Measurements from ENCODE around the gene RAVER2. TPM values are rescaled to one million over a fixed set of nuclear protein-coding genes. Genes with fewer than 3 reads are reported as not detected.

RAVER2 gene
- total RNA-seq, 1 experiment from 2014 or later: 15.1 TPM

GRCh38 chr1:64875606-64876005, 130.7 kb downstream of the RAVER2 start:
- Histone ChIP-seq H3K27me3 (ENCODE audit: control insufficient read depth, insufficient read depth, low read length) (no peaks in the 10 kb centered on the region), H3K27ac (ENCODE audit: low read length) (no peak overlapping the region), H3K4me1 (ENCODE audit: control insufficient read depth, insufficient read depth, low read length) (no peaks in the 10 kb centered on the region), H3K36me3 (ENCODE audit: control insufficient read depth, insufficient read depth, low read length) (peaks cover 5% of the 10 kb centered on the region), H3K4me3 (ENCODE audit: low read depth in 2 of 2, low read length in 2 of 2) (no peak overlapping the region), H3K9me3 (ENCODE audit: control insufficient read depth, insufficient read depth, low read depth, low read length) (no peaks in the 10 kb centered on the region)
- intact Hi-C loops (cut with micrococcal nuclease; ENCODE audit: unreplicated experiment): no loop called here
- in situ Hi-C loops (cut with HindIII; ENCODE audit: low pct_unique_long_range_greater_than_20kb, low sequenced_read_pairs): no loop called here
- DNase-seq (ENCODE audit: low read depth, low spot score) (no peak), ATAC-seq (no peak)
- ChIA-PET POLR2A (no interaction called here), CTCF (no interaction called here)
- TF ChIP-seq REST (IDR thresholded peaks at IDR 0.05; ENCODE audit: insufficient read depth in 1 of 2, low read depth in 2 of 2, low read length in 1 of 2): no peak
- BruUV-seq (replicated peaks): no TSS peak

- BruUV-seq (replicated peaks): no TSS peak
These were observed 132.3 kb downstream of the RAVER2 start for GRCh38 chr1:64877151-64877550.

More at GRCh38 chr1:64877151-64877550, 132.3 kb downstream of the RAVER2 start:
- no peaks in the 10 kb centered on the region for H3K9me3 ChIP-seq (ENCODE audit: control insufficient read depth, insufficient read depth, low read depth, low read length)
- H3K36me3 ChIP-seq (ENCODE audit: control insufficient read depth, insufficient read depth, low read length): peaks cover 5% of the 10 kb centered on the region
- no peak overlapping the region for H3K27ac ChIP-seq (ENCODE audit: low read length)
- intact Hi-C loops (cut with micrococcal nuclease; ENCODE audit: unreplicated experiment) (no loop called here), in situ Hi-C loops (cut with HindIII; ENCODE audit: low pct_unique_long_range_greater_than_20kb, low sequenced_read_pairs) (no loop called here)
- H3K4me1 ChIP-seq (ENCODE audit: control insufficient read depth, insufficient read depth, low read length): no peaks in the 10 kb centered on the region
- no peak overlapping the region for H3K4me3 ChIP-seq (ENCODE audit: low read depth in 2 of 2, low read length in 2 of 2)
- CTCF ChIA-PET: no interaction called here
- no peaks in the 10 kb centered on the region for H3K27me3 ChIP-seq (ENCODE audit: control insufficient read depth, insufficient read depth, low read length)
- no peak for ATAC-seq
- POLR2A ChIA-PET: no interaction called here
- DNase-seq (ENCODE audit: low read depth, low spot score): no peak
- TF ChIP-seq TCF7L2 (IDR thresholded peaks at IDR 0.05; ENCODE audit: low read depth, low read length) (no peak), REST (IDR thresholded peaks at IDR 0.05; ENCODE audit: insufficient read depth in 1 of 2, low read depth in 2 of 2, low read length in 1 of 2) (no peak), SIN3A (IDR thresholded peaks at IDR 0.05; ENCODE audit: borderline replicate concordance, insufficient read depth, low read depth, low read length) (no peak), CTCF (IDR thresholded peaks at IDR 0.05) (no peak), POLR2AphosphoS5 (IDR thresholded peaks at IDR 0.05; ENCODE audit: low read depth, low read length) (no peak)
